ENCODE data around the gene HIP1.
A peak's percentile ranks its signal among the peaks of the same experiment; 100 is the strongest.
"Not testable (repeated sequence)": the region's sequence is repeated elsewhere in the genome, so short reads cannot be mapped to it uniquely, and the experiment has no call there.

The HIP1 gene

GRCh38 chr7:75572814-75573213, 165.9 kb downstream of the HIP1 start:
- no peak overlapping the region for H3K4me3 ChIP-seq (ENCODE audit: low read depth, low read length)
- ChIA-PET POLR2A (no interaction called here), CTCF (no interaction called here)
- no peak for TF ChIP-seq CTCF (IDR thresholded peaks at IDR 0.05; ENCODE audit: insufficient read depth, low read length, missing control alignments)
- no peak for DNase-seq (ENCODE audit: low read depth, low spot score)

GRCh38 chr7:75572396-75572795, 166.3 kb downstream of the HIP1 start:
- DNase-seq (ENCODE audit: low read depth, low spot score), result no peak
- no peak for TF ChIP-seq CTCF (IDR thresholded peaks at IDR 0.05; ENCODE audit: insufficient read depth, low read length, missing control alignments)
- H3K4me3 ChIP-seq (ENCODE audit: low read depth, low read length), result no peak overlapping the region
- ChIA-PET POLR2A (no interaction called here), CTCF (no interaction called here)

GRCh38 chr7:75571209-75571608, 167.5 kb downstream of the HIP1 start:
- no peak for DNase-seq (ENCODE audit: low read depth, low spot score)
- TF ChIP-seq CTCF (IDR thresholded peaks at IDR 0.05; ENCODE audit: insufficient read depth, low read length, missing control alignments), result no peak
- H3K4me3 ChIP-seq (ENCODE audit: low read depth, low read length), result no peak overlapping the region
- ChIA-PET CTCF (no interaction called here), POLR2A (no interaction called here)

GRCh38 chr7:75569629-75570282, 169.0 kb downstream of the HIP1 start:
- CTCF ChIA-PET; H3K4me3 ChIP-seq (ENCODE audit: low read depth, low read length); DNase-seq (ENCODE audit: low read depth, low spot score); POLR2A ChIA-PET: not testable (repeated sequence)

GRCh38 chr7:75567948-75568595, 170.7 kb downstream of the HIP1 start:
- ChIA-PET CTCF (interaction anchor here (1.2 kb wide), 1 partner anchor 194 kb away, joined by 6 read pairs; no protein-coding TSS in a partner anchor), POLR2A (interaction anchor here (0.6 kb wide), 1 partner anchor 97 kb away, joined by 3 read pairs; no protein-coding TSS in a partner anchor)
- DNase-seq (ENCODE audit: low read depth, low spot score), result no peak
- TF ChIP-seq CTCF (IDR thresholded peaks at IDR 0.05; ENCODE audit: insufficient read depth, low read length, missing control alignments), result no peak
- no peak overlapping the region for H3K4me3 ChIP-seq (ENCODE audit: low read depth, low read length)

GRCh38 chr7:75565132-75565837, 173.5 kb downstream of the HIP1 start:
- no peak for TF ChIP-seq CTCF (IDR thresholded peaks at IDR 0.05; ENCODE audit: insufficient read depth, low read length, missing control alignments)
- no peak overlapping the region; the same call in 1 of the 2 replicates for H3K4me3 ChIP-seq (ENCODE audit: low read depth, low read length)
- ChIA-PET POLR2A (interaction anchor here (0.9 to 1.2 kb wide), 2 partner anchors 13 to 30 kb away, joined by 3 to 5 read pairs; no protein-coding TSS in a partner anchor), CTCF (interaction anchor here (0.6 to 1.5 kb wide), 2 partner anchors 151 to 197 kb away, joined by 3 to 6 read pairs; no protein-coding TSS in a partner anchor)
- DNase-seq (ENCODE audit: low read depth, low spot score), result peak; percentile 84

Data from AG04449 (cell line).